ENCODE data around the gene CSF3R. TPM values are rescaled to one million over a fixed set of nuclear protein-coding genes. Genes with fewer than 3 reads are reported as not detected.
"Not testable (repeated sequence)": the region's sequence is repeated elsewhere in the genome, so short reads cannot be mapped to it uniquely, and the experiment has no call there.

Gene CSF3R
- total RNA-seq, 2 experiments from 2014 or later: not detected

DNA sequence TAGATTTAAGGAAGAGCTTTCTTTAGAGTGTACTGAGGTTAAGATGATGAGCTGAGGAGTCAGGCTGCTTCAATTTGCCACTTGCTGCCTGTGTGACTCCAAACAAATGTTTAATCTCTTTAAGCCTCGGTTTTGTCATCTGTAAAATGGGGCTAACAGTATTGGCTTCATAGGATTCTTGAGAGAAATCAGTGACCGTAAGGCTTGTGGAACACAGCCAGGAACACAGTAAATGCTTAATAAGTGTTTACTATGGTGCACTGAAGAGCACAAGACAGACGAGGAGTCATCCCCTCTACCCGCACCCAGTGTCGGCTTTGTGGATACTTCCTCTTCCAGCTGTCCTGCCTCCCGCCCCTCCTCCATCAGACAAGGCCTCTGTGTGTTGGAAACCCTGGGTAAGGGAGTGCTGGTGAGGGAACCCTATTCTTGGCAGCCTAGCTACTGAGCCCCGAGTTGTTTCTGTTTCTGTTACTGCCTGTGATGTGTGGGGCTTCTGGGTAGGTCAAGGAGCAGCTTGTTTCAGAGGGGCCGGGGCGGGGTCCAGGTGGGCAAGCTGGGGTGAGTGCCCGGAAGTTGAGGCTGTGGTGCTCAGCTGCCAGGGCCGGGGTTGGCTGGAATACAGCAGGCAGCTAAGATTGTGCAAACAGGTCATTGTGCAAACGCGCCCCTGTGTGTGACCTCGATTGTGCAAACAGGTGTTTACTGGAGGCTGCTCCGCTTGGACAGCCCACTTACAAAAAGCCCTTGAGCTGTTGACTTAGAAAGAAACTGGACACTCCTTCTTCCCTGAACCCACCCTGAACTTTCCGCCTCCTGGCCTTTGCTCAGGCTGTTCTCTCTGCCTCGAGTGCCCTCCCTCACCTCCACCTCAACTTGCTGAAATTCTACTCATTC lies 4.0 kb upstream of the CSF3R start:
- Mint-ChIP-seq H3K9me3 (ENCODE audit: low read depth) (no peaks in the 10 kb centered on the region), H3K27me3 (peaks cover 31% of the 10 kb centered on the region), H3K4me1 (peaks cover 7% of the 10 kb centered on the region), H3K27ac (no peak overlapping the region), H3K4me3 (no peak overlapping the region), H3K36me3 (no peaks in the 10 kb centered on the region)
- CTCF ChIA-PET: interaction anchor here (1.2 kb wide), 1 partner anchor 30 kb away, joined by 5 read pairs; no protein-coding TSS in a partner anchor
- ATAC-seq (no peak), DNase-seq (no peak)

DNA sequence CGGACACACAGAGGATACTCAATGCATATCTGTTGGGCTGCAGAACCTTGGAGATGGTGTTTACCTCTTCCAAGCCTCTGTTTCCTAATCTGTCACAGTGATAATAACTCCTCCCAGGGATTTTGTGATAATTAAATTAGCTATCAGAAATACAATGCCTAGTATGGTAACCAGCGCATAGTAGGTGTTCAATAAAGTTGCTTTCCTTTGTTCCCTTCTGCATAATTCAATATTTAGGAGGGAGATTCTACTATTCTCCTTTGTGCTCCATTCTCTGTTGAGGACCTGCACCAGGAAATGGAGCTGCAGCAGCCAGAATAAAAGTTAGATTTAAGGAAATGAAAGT lies 3.4 kb upstream of the CSF3R start:
- Mint-ChIP-seq H3K4me1 (peaks cover 9% of the 10 kb centered on the region), H3K36me3 (no peaks in the 10 kb centered on the region), H3K9me3 (ENCODE audit: low read depth) (no peaks in the 10 kb centered on the region), H3K27ac (no peak overlapping the region), H3K27me3 (peaks cover 34% of the 10 kb centered on the region), H3K4me3 (no peak overlapping the region)
- no peak for DNase-seq
- CTCF ChIA-PET: interaction anchor here (1.2 kb wide), 1 partner anchor 30 kb away, joined by 5 read pairs; no protein-coding TSS in a partner anchor
- ATAC-seq: no peak

DNA sequence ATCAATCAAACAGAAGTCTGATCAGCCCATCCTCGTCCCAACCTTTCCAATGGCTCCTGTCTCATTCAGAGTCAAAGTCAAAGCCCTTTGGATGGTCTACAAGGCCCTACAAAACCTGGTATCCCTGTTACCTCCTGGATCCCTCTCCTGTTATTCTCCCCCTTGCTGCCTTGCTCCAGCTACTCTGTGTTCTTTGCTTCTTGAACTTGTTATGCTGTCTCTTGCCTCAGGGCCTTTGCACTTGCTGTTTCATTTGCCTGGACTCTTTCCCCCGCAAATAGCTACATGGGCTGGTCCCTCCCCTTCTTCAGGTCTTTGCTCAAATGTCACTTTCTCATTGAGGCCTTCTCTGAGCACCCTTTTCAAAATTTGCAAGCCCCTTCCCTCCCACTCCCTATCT lies 1.4 kb upstream of the CSF3R start:
- H3K4me3 Mint-ChIP-seq: no peak overlapping the region
- ATAC-seq: no peak
- H3K27me3 Mint-ChIP-seq: peaks cover 34% of the 10 kb centered on the region
- H3K36me3 Mint-ChIP-seq: no peaks in the 10 kb centered on the region
- no peaks in the 10 kb centered on the region for H3K9me3 Mint-ChIP-seq (ENCODE audit: low read depth)
- CTCF ChIA-PET: interaction anchor here (3.0 kb wide), 1 partner anchor 33 kb away, joined by 9 read pairs; no protein-coding TSS in a partner anchor
- DNase-seq: no peak
- no peak overlapping the region for H3K27ac Mint-ChIP-seq
- H3K4me1 Mint-ChIP-seq: peaks cover 14% of the 10 kb centered on the region

DNA sequence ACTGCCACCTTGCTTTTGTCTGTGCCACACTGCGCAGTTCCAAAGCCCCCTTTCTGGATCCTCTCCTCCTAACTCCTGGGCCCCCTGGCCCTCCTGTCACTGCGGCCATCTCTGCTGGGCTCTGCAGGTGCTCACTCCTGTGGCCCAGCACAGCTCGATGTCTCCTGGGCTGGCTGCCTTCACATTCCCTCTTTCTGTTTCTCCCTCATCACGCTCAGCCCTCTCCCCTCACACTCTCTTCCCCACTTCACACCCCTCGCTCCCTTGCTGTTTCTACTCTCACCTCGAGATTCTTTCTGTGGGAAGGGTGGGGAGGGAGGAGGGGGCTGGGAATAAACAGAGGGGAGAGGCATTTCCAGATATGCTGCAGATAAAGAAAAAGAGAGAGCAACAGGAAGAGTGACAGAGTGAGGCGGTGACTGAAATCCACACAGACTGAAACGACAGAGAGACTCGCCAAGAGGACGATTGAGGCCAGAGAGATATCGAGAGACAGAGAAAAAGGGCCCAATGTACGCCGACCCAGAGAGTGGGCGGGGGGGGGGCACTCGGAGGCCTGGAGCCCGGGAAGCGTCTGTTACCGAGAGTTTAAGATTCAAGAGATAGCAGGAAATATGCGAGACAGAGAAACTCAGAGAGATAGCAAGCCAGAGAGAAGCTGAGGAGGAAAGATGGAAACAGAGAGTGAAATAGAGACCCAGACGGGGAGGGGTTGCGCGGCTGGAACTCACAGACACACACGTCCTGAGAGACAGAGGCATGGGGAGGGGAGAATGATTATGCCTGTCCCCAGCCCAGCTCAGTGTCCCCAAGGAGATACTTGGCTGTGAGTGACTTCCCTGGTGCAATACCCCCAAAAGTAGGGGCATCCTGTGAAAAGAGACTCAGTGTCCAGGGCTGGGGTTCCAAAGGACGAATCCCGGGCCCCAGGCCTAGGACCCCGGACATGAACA lies 666 bp downstream of the CSF3R start:
- Mint-ChIP-seq H3K36me3 (no peaks in the 10 kb centered on the region), H3K4me1 (peaks cover 14% of the 10 kb centered on the region), H3K9me3 (ENCODE audit: low read depth) (no peaks in the 10 kb centered on the region), H3K27ac (no peak overlapping the region), H3K4me3 (peak overlapping the region; percentile 1), H3K27me3 (peaks cover 31% of the 10 kb centered on the region)
- DNase-seq: no peak
- ATAC-seq: no peak
- CTCF ChIA-PET: interaction anchor here (0.7 to 3.0 kb wide), 2 partner anchors 10 to 35 kb away, joined by 3 to 9 read pairs; no protein-coding TSS in a partner anchor

DNA sequence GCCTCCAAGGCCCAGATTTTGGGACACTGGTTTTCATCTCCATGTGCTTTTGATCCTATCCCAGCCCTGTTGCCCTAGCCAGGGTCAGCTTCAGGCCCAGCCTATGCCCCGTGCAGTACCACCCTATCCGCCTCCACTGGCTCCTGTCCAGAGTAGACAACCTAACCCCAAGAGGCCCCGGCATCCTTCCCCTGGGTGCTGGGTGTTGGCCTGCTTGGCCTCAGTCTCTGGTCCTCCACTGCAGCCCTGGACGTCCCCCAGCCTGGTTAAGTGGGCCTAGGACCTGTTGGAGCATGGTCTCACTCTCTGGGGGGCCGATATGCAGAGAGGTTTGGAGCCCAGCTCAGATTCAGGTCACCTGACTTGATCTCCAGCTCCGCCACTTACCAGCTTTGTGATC lies 1.6 kb downstream of the CSF3R start:
- CTCF ChIA-PET: no interaction called here
- Mint-ChIP-seq H3K4me3 (no peak overlapping the region), H3K27ac (no peak overlapping the region), H3K4me1 (peaks cover 14% of the 10 kb centered on the region), H3K9me3 (ENCODE audit: low read depth) (no peaks in the 10 kb centered on the region), H3K36me3 (no peaks in the 10 kb centered on the region), H3K27me3 (peaks cover 29% of the 10 kb centered on the region)
- DNase-seq: no peak
- no peak for ATAC-seq

DNA sequence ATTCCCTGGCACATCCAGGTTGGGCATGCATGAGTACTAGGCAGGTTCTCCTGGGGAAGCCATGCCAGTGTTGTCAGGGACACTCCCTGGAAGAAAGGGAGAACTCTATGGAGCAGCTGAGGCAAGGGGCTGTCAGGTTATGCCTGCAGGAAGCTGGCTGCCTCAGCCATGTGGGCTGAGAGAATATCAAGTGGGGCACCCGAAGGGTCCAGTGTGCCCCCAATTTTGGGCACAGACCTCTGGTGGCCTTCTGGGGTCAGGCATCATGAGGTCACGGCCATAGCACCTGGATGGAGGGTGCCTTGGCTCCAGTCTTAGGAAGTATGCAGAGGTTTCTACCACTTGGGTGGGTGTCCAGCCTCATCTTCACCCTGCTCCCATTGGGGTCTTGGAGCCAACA lies 2.6 kb downstream of the CSF3R start:
- DNase-seq: no peak
- Mint-ChIP-seq H3K36me3 (no peaks in the 10 kb centered on the region), H3K4me1 (peaks cover 14% of the 10 kb centered on the region), H3K4me3 (no peak overlapping the region), H3K27ac (no peak overlapping the region), H3K27me3 (peaks cover 21% of the 10 kb centered on the region), H3K9me3 (ENCODE audit: low read depth) (no peaks in the 10 kb centered on the region)
- CTCF ChIA-PET: interaction anchor here (1.5 kb wide), 1 partner anchor 34 kb away, joined by 3 read pairs; no protein-coding TSS in a partner anchor
- no peak for ATAC-seq

DNA sequence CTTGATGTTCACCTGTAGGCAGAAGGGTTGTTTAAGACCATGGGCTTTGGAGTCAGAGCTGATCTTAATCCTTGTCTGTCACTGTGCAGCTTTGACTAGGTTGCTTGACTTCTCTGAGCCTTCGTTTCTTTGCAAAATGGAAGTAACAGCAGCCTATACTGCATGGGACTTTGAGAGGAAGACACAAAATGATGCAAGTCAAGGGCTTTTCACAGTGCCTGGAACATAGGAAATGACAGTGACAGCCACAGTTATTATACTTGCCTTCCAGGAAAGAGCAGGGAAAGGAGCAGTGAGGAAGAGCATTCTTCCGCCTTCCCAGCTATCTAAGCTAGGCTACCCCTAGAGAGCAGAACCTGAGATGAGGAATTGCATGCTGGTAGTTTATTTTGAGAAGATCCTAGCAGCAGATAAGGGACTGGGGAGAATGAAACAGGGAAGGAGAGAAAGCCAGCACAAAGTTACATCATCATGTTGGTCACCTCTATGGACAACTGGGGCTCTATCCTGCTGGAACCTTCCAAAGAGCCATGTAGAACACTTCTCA lies 3.1 kb downstream of the CSF3R start:
- ATAC-seq (no peak), DNase-seq (no peak)
- H3K36me3 Mint-ChIP-seq: no peaks in the 10 kb centered on the region
- peaks cover 20% of the 10 kb centered on the region for H3K27me3 Mint-ChIP-seq
- CTCF ChIA-PET: interaction anchor here (1.3 to 1.8 kb wide), 3 partner anchors 29 to 36 kb away, joined by 3 to 5 read pairs (median 3); partner anchors contain the start of gene OSCP1
- H3K9me3 Mint-ChIP-seq (ENCODE audit: low read depth): no peaks in the 10 kb centered on the region
- no peak overlapping the region for H3K4me3 Mint-ChIP-seq
- H3K27ac Mint-ChIP-seq: no peak overlapping the region
- peaks cover 17% of the 10 kb centered on the region for H3K4me1 Mint-ChIP-seq

DNA sequence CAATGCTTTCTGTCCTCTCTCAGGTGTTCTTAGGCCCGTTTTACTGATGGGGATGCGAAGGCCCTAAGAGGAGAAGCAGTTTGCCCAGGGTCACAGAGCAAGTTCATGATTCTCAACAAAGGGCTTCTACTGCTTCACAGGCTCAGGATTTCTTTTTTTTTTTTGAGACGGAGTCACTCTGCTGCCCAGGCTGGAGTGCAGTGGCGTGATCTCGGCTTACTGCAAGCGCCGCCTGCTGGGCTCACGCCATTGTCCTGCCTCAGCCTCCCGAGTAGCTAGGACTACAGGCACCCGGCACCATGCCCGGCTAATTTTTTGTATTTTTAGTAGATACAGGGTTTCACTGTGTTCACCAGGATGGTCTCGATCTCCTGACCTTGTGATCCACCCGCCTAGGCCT lies 5.1 kb downstream of the CSF3R start:
- H3K4me3 Mint-ChIP-seq; DNase-seq; H3K36me3 Mint-ChIP-seq; H3K27ac Mint-ChIP-seq; H3K9me3 Mint-ChIP-seq (ENCODE audit: low read depth); ATAC-seq; CTCF ChIA-PET: not testable (repeated sequence)
- H3K27me3 Mint-ChIP-seq: peaks cover 13% of the 10 kb centered on the region
- peaks cover 28% of the 10 kb centered on the region for H3K4me1 Mint-ChIP-seq

DNA sequence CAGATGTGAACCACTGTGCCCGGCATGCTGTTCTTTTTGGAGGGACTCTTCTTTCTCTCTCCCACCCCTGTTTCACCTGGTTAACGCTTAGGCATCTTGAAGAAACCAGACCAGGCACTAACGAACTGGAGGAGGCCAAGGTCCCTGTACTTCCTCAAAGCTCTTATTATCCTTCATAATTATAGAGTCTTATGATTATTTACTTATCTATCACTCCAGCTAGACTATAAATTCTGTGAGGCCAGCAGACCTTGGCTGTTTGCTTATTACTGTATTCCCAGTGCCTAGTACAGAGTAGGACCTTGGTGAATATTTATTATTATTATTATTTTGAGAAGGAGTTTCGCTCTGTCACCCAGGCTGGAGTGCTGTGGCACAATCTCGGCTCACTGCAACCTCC lies 5.8 kb downstream of the CSF3R start:
- ATAC-seq (no peak), DNase-seq (no peak)
- H3K27me3 Mint-ChIP-seq: peaks cover 13% of the 10 kb centered on the region
- peaks cover 23% of the 10 kb centered on the region for H3K4me1 Mint-ChIP-seq
- H3K36me3 Mint-ChIP-seq: no peaks in the 10 kb centered on the region
- no peak overlapping the region for H3K4me3 Mint-ChIP-seq
- CTCF ChIA-PET: interaction anchor here (0.8 kb wide), 1 partner anchor 39 kb away, joined by 4 read pairs; no protein-coding TSS in a partner anchor
- H3K27ac Mint-ChIP-seq: no peak overlapping the region
- no peaks in the 10 kb centered on the region for H3K9me3 Mint-ChIP-seq (ENCODE audit: low read depth)

DNA sequence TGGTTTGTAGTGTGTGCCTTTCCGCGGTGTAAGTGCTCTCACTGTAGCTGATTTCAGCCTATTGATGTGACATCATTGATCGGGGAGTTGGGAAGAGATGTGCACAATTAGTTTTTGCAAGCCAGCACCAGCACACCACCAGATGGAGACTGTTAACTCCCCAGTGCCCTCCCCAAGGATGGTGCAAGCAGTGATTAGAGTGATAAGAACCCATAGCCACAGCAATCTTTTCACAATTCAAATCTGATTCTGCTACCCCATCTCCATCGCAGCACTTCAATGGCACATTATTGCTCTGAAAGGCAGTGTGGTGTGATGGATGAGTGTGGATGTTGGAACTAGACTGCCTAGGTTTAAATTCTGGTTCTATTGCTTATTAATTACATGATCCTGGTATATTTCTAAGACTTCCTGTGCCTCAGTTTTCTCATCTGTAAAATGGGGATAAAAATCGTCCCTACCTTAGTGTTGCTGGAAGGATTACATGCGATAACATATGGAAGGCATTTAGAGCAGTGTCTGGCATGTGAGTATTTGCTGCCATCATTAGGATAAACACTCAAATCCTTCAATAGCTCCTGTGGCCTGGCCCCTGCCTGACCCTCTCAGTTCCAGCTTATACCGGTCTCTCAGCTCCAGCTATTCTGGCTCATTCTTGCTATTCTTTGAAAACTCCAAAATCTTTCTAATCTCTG lies 6.7 kb downstream of the CSF3R start:
- DNase-seq: no peak
- Mint-ChIP-seq H3K9me3 (ENCODE audit: low read depth) (no peaks in the 10 kb centered on the region), H3K36me3 (no peaks in the 10 kb centered on the region), H3K27ac (no peak overlapping the region), H3K27me3 (peaks cover 5% of the 10 kb centered on the region), H3K4me1 (peaks cover 19% of the 10 kb centered on the region), H3K4me3 (no peak overlapping the region)
- CTCF ChIA-PET: no interaction called here
- no peak for ATAC-seq

DNA sequence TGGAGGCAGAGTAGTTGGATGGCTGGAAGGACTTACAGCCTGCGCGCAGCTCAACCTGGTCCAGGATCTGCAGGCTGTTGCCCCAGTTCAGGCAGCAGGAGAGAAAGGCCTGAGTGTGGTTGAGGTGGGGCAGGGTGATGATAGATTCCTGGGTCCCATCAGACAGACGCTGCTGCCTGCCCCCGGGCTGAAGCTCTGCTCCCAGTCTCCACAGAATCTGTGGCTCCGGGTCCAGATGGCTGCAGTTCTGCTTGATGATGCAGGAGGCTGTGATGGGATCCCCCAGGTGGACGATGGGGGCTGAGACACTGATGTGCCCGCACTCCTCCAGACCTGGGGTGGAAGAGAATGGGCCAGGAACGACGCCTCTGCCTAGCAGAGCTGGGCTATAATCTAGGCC lies 7.4 kb downstream of the CSF3R start:
- Mint-ChIP-seq H3K4me1 (peaks cover 19% of the 10 kb centered on the region), H3K27me3 (peaks cover 5% of the 10 kb centered on the region), H3K4me3 (no peak overlapping the region), H3K36me3 (no peaks in the 10 kb centered on the region), H3K27ac (no peak overlapping the region), H3K9me3 (ENCODE audit: low read depth) (no peaks in the 10 kb centered on the region)
- DNase-seq (no peak), ATAC-seq (no peak)
- CTCF ChIA-PET: interaction anchor here (0.7 to 1.0 kb wide), 2 partner anchors 26 to 74 kb away, joined by 3 to 5 read pairs; no protein-coding TSS in a partner anchor

DNA sequence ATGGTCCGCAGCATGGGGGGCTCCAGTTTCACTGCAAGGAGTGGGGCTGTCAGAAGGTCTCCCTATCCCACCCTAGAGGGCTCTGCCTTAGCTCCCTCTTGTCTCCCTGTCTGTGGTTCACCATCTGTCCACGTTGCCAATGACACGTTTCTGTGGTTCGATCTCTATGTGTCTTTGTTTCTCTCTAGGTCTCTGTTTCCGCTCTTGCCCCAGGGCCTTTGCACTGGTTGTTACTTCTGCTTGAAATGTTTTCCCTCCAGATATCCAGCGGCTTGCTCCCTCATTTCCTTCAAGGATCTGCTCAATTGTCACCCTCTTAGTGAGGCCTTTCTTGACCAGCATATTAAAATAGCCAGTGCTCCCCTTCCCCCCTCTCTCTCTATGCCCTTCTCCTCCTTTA lies 10.1 kb downstream of the CSF3R start:
- no peak overlapping the region for H3K27ac Mint-ChIP-seq
- CTCF ChIA-PET: no interaction called here
- ATAC-seq: no peak
- no peaks in the 10 kb centered on the region for H3K36me3 Mint-ChIP-seq
- no peak for DNase-seq
- H3K9me3 Mint-ChIP-seq (ENCODE audit: low read depth): no peaks in the 10 kb centered on the region
- no peaks in the 10 kb centered on the region for H3K27me3 Mint-ChIP-seq
- peaks cover 14% of the 10 kb centered on the region for H3K4me1 Mint-ChIP-seq
- H3K4me3 Mint-ChIP-seq: no peak overlapping the region

All from activated CD8-positive, alpha-beta memory T cell treated with anti-CD3 and anti-CD28 coated beads, Interleukin-2, amount 10 ng/mL, durations not matched to agents 7 days and 5 days (primary cell).